ENCODE results near the gene SLC15A2. TPM values are rescaled to one million over a fixed set of nuclear protein-coding genes. Genes with fewer than 3 reads are reported as not detected.

SLC15A2 gene, protein sequence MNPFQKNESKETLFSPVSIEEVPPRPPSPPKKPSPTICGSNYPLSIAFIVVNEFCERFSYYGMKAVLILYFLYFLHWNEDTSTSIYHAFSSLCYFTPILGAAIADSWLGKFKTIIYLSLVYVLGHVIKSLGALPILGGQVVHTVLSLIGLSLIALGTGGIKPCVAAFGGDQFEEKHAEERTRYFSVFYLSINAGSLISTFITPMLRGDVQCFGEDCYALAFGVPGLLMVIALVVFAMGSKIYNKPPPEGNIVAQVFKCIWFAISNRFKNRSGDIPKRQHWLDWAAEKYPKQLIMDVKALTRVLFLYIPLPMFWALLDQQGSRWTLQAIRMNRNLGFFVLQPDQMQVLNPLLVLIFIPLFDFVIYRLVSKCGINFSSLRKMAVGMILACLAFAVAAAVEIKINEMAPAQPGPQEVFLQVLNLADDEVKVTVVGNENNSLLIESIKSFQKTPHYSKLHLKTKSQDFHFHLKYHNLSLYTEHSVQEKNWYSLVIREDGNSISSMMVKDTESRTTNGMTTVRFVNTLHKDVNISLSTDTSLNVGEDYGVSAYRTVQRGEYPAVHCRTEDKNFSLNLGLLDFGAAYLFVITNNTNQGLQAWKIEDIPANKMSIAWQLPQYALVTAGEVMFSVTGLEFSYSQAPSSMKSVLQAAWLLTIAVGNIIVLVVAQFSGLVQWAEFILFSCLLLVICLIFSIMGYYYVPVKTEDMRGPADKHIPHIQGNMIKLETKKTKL
- 0.06 and 0.54 TPM in 2 replicates for total RNA-seq

DNA sequence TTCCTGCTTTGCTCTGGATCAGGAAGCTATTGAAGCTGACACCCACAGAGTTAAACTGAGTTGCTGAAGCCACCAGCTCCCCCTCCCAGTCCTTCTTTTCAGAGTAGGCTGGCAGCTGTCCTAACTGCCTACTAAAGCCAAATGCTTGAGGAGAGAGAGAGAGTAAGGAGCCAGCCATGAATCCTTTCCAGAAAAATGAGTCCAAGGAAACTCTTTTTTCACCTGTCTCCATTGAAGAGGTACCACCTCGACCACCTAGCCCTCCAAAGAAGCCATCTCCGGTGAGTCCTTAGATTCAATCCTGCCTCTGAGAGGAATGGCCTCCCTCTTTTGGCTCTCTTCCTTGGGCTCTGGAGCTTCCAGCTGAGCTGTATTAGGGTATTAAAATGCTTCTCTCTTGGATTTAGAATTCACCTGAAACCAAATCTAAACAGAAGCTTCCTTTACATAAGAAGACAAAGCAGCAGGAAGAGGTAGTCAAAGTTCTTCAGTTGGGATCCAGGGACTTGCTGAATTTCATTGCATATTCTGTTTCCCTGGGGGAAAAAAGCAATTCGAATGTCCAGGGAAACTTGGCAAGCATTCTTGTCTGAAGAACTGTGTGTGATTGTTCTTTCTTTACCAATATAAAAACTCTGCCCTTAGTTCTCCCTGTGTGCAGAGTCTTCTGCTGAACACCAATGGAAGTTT is at the start of gene SLC15A2:
Gene SLC15A2 (plus strand): TSS at position 101 of the 690 bp plus-strand sequence. CDS start 76 bp downstream, at position 177.

Other genes with a start within 250 kb of the SLC15A2 start
- 1.7 and 3.5 TPM in 2 replicates for gene HCLS1, start 233.5 kb upstream of the SLC15A2 start, total RNA-seq
- 41.1 and 45.6 TPM in 2 replicates for gene GOLGB1, start 144.7 kb upstream of the SLC15A2 start, total RNA-seq
- 3.2 and 6.9 TPM in 2 replicates for gene IQCB1, start 59.3 kb upstream of the SLC15A2 start, total RNA-seq
- 2.0 and 3.6 TPM in 2 replicates for gene EAF2, start 59.2 kb upstream of the SLC15A2 start, total RNA-seq
- gene ILDR1, start 127.8 kb downstream of the SLC15A2 start, total RNA-seq: not detected in 2 replicates
- not detected in 2 replicates for gene CD86, start 161.0 kb downstream of the SLC15A2 start, total RNA-seq

Data from cardiac ventricle fibroblast (primary cell).